Epidermal melanocyte (primary cell): Measurements from ENCODE around the gene SLC27A2.
"Not testable (repeated sequence)": the region's sequence is repeated elsewhere in the genome, so short reads cannot be mapped to it uniquely, and the experiment has no call there.

Experiments
- DNase-seq: peaks from one replicate; pipeline ENCODE4 v3.0.0; 2011; ENCODE audit warnings: low spot score; ENCODE audit not compliant: insufficient read length

The SLC27A2 gene

DNA sequence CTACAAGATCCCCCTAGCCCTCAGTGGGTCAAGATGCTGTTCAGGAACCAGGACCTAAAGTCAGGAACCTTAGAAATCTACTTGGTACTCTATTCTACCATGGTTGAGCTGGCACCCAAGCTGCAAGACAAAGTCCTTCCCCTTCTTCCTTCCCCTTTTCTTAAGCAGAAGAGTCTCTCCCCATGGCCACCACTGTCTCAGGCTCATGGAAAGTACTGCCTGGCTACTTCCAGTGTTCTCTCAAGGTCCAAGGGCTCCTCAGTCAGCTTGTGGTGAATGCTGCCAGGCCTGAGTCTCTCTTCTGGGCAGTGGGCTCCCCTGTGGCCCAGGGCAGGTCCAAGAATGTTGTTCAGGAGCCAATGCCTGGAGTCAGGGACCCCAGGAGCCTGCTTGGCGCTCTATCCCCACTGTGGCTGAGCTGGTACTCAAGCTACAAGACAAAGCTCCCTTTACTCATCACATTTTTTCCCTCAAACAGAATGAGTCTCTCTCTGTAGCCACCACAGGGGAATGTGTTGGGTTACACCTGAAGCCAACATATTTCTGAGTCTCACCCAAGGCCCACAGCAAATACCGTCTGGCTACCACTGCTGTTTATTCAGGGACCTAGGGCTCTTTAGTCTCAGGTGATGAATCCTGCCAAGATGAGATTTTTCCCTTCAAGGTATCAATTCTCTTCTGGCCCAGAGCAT, 18.1 kb upstream of the SLC27A2 start:
- DNase-seq = no peak

GRCh38 chr15:50164458-50164857, 17.5 kb upstream of the SLC27A2 start:
- no peak for DNase-seq

- DNase-seq = no peak
These were observed 15.8 kb upstream of the SLC27A2 start for GRCh38 chr15:50166216-50166615.

- no peak for DNase-seq
These were observed 14.9 kb upstream of the SLC27A2 start for GRCh38 chr15:50167110-50167509.

- DNase-seq = no peak
These were observed 13.6 kb upstream of the SLC27A2 start for GRCh38 chr15:50168379-50168778.

GRCh38 chr15:50168783-50169411, 13.1 kb upstream of the SLC27A2 start:
- no peak for DNase-seq

DNA sequence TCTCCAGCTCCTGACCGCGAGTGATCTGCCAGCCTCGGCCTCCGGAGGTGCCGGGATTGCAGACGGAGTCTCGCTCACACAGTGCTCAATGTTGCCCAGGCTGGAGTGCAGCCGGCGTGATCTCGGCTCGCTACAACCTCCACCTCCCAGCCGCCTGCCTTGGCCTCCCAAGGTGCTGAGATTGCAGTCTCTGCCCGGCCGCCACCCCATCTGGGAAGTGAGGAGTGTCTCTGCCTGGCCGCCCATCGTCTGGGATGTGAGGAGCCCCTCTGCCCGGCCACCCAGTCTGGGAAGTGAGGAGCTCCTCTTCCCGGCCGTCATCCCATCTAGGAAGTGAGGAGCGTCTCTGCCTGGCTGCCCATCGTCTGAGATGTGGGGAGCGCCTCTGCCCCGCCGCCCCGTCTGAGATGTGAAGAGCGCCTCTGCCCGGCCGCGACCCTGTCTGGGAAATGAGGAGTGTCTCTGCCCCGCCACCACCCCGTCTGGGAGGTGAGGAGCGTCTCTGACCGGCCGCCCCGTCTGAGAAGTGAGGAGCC, 9.6 kb upstream of the SLC27A2 start:
- not testable (repeated sequence) for DNase-seq

DNA sequence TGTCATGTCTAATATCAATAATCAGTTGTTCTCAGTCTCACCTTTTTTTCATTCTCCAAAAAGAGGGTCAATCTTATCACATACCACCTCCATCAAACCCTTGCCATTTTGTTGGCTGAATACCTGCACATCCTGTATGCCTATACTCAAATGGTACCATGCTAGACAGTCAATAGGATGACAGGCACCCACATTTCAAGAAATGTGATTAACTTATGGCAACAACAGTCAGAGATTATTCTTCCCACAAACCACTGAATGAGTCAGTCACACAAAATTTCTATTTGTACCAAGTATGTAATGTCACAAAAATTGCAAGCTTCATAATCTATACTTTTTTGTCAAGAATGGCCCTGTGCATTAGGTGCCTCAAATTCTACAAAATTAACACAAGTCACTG, 5.1 kb upstream of the SLC27A2 start:
- DNase-seq = no peak

DNA sequence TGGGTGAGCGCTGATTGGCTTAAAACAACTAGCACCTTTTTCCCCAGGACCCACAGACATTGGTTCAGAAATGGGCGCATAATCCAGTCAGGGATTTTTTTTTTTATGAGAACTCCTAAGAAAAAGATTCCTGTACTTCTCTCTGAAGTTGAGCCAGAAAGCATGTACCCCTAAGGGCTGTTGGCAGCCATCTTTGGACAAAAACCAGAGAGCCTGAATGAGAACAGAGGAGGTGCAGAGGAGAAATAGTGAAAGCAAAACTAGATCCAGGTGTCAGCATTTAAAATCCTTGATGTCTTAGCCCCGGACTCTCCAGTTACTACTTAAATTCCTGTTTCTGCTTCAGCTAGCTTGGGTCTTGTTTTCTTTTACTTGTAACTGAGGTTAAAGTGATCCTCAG, 1.9 kb upstream of the SLC27A2 start:
- no peak for DNase-seq

DNA sequence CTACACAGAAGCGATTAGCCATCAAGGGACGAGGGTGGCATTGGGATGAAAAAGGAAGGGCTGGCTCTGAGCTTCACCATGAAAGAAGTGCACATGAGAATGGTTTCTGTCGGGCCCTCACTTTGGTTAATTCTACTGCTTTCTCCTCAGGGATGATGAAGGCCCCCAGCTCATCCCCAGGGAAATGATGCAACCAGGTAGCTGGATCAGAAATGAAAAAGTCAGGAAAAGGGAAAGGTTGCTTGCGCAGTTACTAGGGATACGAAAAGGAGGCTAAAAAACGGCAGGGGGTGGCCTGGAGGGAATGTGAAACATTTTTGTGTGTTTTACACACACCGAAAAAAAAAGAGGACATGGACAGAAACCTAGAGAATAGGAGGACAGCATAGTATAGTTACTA, 1.4 kb upstream of the SLC27A2 start:
- no peak for DNase-seq

DNA sequence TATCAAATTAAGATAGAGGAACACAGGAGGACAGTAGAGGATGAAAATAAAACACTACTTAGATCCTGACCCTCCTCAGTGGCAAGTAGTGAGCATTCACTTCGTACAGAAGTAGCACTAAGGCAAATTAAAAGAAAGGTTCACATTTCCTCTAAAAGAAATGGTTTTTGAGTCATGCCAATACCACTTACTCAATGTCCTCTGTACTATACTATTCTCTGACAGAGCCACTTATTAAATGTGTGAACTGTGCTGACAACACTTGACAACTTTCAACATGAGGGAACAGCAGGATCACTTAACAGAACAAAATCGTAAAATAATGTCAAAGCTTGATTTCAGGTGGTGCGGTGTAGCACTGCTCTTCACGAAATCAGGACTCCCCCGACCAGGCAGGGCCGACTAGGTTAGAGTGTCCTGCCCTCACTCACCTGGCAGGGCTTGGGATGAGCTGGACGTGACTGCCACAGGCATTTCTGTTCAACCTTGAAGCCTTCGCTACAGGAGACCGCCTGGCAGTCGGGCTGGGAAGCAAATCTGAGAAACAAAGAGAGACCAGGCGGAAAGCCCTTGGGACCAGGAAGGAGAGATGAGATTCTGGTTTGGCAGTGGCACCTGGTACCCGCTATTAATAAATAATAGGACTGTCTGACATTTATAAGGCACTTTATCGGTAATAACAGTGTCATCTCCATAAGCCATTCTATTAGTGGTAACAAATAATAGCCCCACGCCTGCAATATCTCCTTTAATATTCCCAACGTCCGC, 611 bp upstream of the SLC27A2 start:
- no peak for DNase-seq

DNA sequence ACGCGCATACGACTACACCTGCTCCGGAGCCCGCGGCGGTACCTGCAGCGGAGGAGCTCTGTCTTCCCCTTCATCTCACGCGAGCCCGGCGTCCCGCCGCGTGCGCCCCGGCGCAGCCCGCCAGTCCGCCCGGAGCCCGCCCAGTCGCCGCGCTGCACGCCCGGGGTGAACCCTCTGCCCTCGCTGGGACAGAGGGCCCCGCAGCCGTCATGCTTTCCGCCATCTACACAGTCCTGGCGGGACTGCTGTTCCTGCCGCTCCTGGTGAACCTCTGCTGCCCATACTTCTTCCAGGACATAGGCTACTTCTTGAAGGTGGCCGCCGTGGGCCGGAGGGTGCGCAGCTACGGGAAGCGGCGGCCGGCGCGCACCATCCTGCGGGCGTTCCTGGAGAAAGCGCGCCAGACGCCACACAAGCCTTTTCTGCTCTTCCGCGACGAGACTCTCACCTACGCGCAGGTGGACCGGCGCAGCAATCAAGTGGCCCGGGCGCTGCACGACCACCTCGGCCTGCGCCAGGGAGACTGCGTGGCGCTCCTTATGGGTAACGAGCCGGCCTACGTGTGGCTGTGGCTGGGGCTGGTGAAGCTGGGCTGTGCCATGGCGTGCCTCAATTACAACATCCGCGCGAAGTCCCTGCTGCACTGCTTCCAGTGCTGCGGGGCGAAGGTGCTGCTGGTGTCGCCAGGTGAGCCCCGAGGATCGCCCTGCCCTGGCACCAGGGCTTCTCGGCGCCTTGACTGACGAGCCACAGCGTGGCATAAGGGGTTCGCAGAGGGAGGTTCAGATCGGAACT, 420 bp downstream of the SLC27A2 start:
- no peak for DNase-seq

DNA sequence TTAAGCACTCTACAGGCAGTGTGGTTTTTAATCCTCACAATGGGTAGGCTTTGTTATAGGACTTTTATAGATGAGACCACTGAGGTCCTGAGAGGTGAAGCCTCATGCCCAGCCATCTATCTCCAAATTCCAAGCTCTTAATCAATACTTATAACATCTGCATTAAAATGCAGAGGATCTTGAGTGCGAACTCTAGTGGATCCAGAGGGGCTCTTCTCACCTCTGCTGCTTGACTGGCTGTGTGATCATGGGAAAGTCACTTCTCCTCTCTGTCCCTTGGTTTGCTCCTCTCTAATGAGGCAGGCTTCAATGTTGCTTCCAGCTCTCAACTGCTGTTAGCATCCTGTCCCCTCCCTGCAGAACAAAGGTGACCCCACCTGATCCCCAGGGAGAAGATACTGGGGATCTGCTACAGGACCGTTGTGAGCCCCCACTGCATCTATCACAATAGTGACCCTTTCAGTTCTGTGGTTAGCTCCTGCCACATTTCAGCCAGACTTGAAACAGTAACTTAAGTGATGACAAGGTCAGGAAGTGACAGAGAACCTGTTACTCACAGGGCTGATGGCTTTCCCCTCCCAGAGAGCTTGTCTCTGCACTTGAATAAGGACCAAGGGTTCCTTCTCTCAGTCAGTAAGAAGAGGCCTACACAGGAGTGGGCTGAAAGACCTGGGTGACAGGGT, 1.3 kb downstream of the SLC27A2 start:
- DNase-seq = no peak

- DNase-seq = no peak
These were observed 3.0 kb downstream of the SLC27A2 start for GRCh38 chr15:50184863-50185504.

GRCh38 chr15:50186090-50186489, 4.1 kb downstream of the SLC27A2 start:
- no peak for DNase-seq

- no peak for DNase-seq
These were observed 4.8 kb downstream of the SLC27A2 start for GRCh38 chr15:50186752-50187151.

GRCh38 chr15:50187525-50187924, 5.5 kb downstream of the SLC27A2 start:
- no peak for DNase-seq

GRCh38 chr15:50187997-50188396, 6.0 kb downstream of the SLC27A2 start:
- DNase-seq = no peak

- DNase-seq = not testable (repeated sequence)
These were observed 6.8 kb downstream of the SLC27A2 start for GRCh38 chr15:50188793-50189192.

DNA sequence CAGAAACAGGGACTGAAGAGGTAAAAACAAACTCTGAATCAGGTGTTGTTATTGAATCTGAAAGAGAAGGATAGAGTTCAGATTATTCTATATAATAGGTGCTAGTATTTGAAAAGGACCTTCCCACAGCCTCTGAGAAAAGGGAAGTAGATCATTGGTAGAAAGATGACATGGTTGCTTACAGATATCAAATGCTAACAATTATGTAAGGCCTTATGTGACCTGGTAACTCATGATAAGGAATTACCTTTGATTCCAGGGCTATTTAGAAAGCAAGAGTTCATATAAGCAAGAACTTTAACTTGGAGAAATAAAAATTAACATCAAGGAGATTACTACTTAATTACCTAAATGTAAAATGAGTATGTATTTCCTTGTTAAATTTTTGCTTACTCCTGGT, 7.6 kb downstream of the SLC27A2 start:
- no peak for DNase-seq
